HepG2 (cell line): ENCODE measurements around the gene OGA. TPM values are rescaled to one million over a fixed set of nuclear protein-coding genes. Genes with fewer than 3 reads are reported as not detected.

Experiments used
- ARNT ChIP-seq: fragments of 450-650 bp; IDR thresholded peaks from 2 replicates; pipeline ENCODE4 v1.6.1; 2017
- ATF2 ChIP-seq: sonication (generic); formaldehyde crosslinking; IDR thresholded peaks from 2 replicates; pipeline ENCODE4 v1.4.0; 2020; ENCODE audit warnings: missing genetic modification reagents
- ATF6 ChIP-seq: sonication (generic); formaldehyde crosslinking; conservative IDR thresholded peaks from 2 replicates; pipeline ENCODE4 v1.4.0; 2020; ENCODE audit warnings: missing genetic modification reagents
- ELF1 ChIP-seq: sonication (generic); formaldehyde crosslinking; IDR thresholded peaks from 2 replicates; pipeline ENCODE4 v1.4.0; 2020; ENCODE audit warnings: missing genetic modification reagents
- ETV5 ChIP-seq: IDR thresholded peaks from 2 replicates; pipeline ENCODE4 v1.6.1; 2018; ENCODE audit warnings: missing biosample characterization, missing genetic modification reagents, inconsistent platforms, borderline replicate concordance
- GMEB2 ChIP-seq: IDR thresholded peaks from 2 replicates; pipeline ENCODE4 v1.6.1; 2016; ENCODE audit warnings: missing biosample characterization, missing genetic modification reagents, low read depth
- HDAC6 ChIP-seq: fragments of 200-600 bp; sonication (generic); IDR thresholded peaks from 2 replicates; pipeline ENCODE4 v1.7.0; 2017; ENCODE audit warnings: mild to moderate bottlenecking, antibody characterized with exemption, low read length, low read depth
- KLF16 ChIP-seq, 2 experiments: sonication (generic) in 1 of 2; formaldehyde crosslinking in 1 of 2; IDR thresholded peaks; 2 replicates each; pipeline versions ENCODE4 v1.6.1 to v1.8.0; 2016 to 2023; ENCODE audit warnings: missing genetic modification reagents in 2 of 2, missing compliant biosample characterization in 1 of 2
- MYC ChIP-seq: sonication (generic); formaldehyde crosslinking; IDR thresholded peaks from 2 replicates; pipeline ENCODE4 v1.9.0; 2021; ENCODE audit warnings: missing genetic modification reagents, borderline replicate concordance
- NCOA5 ChIP-seq: sonication (generic); formaldehyde crosslinking; IDR thresholded peaks from 2 replicates; pipeline ENCODE4 v1.4.0; 2020; ENCODE audit warnings: missing genetic modification reagents
- PCBP2 ChIP-seq: fragments of 200-400 bp; formaldehyde crosslinking; optimal IDR thresholded peaks from 2 replicates; pipeline ENCODE3; 2018; ENCODE audit warnings: low read length, low read depth; ENCODE audit not compliant: poor library complexity, severe bottlenecking
- SP4 ChIP-seq: sonication (generic); formaldehyde crosslinking; IDR thresholded peaks from 2 replicates; pipeline ENCODE4 v1.8.1; 2023; ENCODE audit warnings: mild to moderate bottlenecking, missing genetic modification reagents
- TAF1 ChIP-seq: sonication (generic); formaldehyde crosslinking; IDR thresholded peaks from 2 replicates; pipeline ENCODE4 v1.4.0; 2020; ENCODE audit warnings: missing genetic modification reagents
- TBL1XR1 ChIP-seq: fragments of 150-350 bp; IDR thresholded peaks from 2 replicates; pipeline ENCODE4 v1.6.1; 2014; ENCODE audit warnings: borderline replicate concordance, low read length; ENCODE audit not compliant: partially characterized antibody
- TCF7 ChIP-seq: sonication (generic); IDR thresholded peaks from 2 replicates; pipeline ENCODE4 v1.6.1; 2016; ENCODE audit warnings: antibody characterized with exemption, low read depth
- U2AF2 ChIP-seq: fragments of 200-400 bp; formaldehyde crosslinking; IDR thresholded peaks from 2 replicates; pipeline ENCODE4 v1.6.1; 2017; ENCODE audit warnings: low read depth, mild to moderate bottlenecking, low read length
- YEATS2 ChIP-seq: sonication (generic); formaldehyde crosslinking; IDR thresholded peaks from 2 replicates; pipeline ENCODE4 v1.4.0; 2020; ENCODE audit warnings: missing genetic modification reagents, borderline replicate concordance
- ZBTB26 ChIP-seq: IDR thresholded peaks from 2 replicates; pipeline ENCODE4 v1.6.1; 2016; ENCODE audit warnings: missing compliant biosample characterization, missing genetic modification reagents, borderline replicate concordance
- ZFYVE20 ChIP-seq: sonication (generic); formaldehyde crosslinking; IDR thresholded peaks from 2 replicates; pipeline ENCODE4 v1.8.0; 2023; ENCODE audit warnings: low read depth, mild to moderate bottlenecking, moderate library complexity, missing genetic modification reagents, borderline replicate concordance
- ZMAT3 ChIP-seq: sonication (generic); formaldehyde crosslinking; conservative IDR thresholded peaks from 2 replicates; pipeline ENCODE4 v1.7.0; 2021; ENCODE audit warnings: missing genetic modification reagents
- ZMYM2 ChIP-seq: sonication (generic); formaldehyde crosslinking; IDR thresholded peaks from 2 replicates; pipeline ENCODE4 v1.8.0; 2022; ENCODE audit warnings: mild to moderate bottlenecking, missing genetic modification reagents
- ZNF569 ChIP-seq: sonication (generic); formaldehyde crosslinking; IDR thresholded peaks from 2 replicates; pipeline ENCODE4 v1.5.0; 2020; ENCODE audit warnings: mild to moderate bottlenecking, missing genetic modification reagents, moderate library complexity, borderline replicate concordance
- ZNF670 ChIP-seq: sonication (generic); formaldehyde crosslinking; IDR thresholded peaks from 2 replicates; pipeline ENCODE4 v1.8.0; 2022; ENCODE audit warnings: mild to moderate bottlenecking, missing genetic modification reagents, borderline replicate concordance
- ZNF672 ChIP-seq: sonication (generic); formaldehyde crosslinking; IDR thresholded peaks from 2 replicates; pipeline ENCODE4 v1.8.1; 2022; ENCODE audit warnings: missing genetic modification reagents
- ZNF747 ChIP-seq: sonication (generic); formaldehyde crosslinking; IDR thresholded peaks from 2 replicates; pipeline ENCODE4 v1.8.1; 2023; ENCODE audit warnings: missing genetic modification reagents, mild to moderate bottlenecking, borderline replicate concordance
- polyA plus RNA-seq, 8 experiments: library from polyadenylated mRNA; depleted of rRNA in 3 of 8; stranded (reverse) in 7 of 8; unstranded in 1 of 8; fragments of >200 nt; fragmentation: Illumina TruSeq in 4 of 8; extraction: Trizol in 4 of 8; gene quantifications; 2 replicates each; pipeline versions ENCODE4 v1.2.1 to v1.2.3, GENCODE V29; 2011 to 2016; ENCODE audit warnings: low read depth in 4 of 8, missing spikeins in 1 of 8, mixed read lengths in 1 of 8; ENCODE audit not compliant: insufficient read depth in 1 of 8
- total RNA-seq, 5 experiments: library from RNA; depleted of rRNA; stranded (reverse); fragments of >200 nt; fragmentation: Illumina TruSeq; extraction: Trizol; gene quantifications; 2 replicates each; pipeline ENCODE4 v1.2.3, GENCODE V29; 2016; ENCODE audit warnings: low read depth in 1 of 5

Gene OGA
- total and polyA plus RNA-seq, 2 of the 13 experiments (the other 11 are each of a cell fraction or from before 2014, with no cell fraction given): 33.2 to 39.8 TPM

- TF ChIP-seq KLF16 (CRISPR knock-in tag; IDR thresholded peaks at IDR 0.05) (peak in 1 of 2 experiments; percentile 23; a peak in 1 of 4 replicates), PCBP2 (no peak), ETV5 (no peak), TBL1XR1 (no peak), ZNF670 (CRISPR knock-in tag) (no peak), ZNF747 (CRISPR knock-in tag) (0 out of 2 replicates have a peak, but pooled peaks have one; percentile 20), ATF6 (CRISPR knock-in tag) (0 out of 2 replicates have a peak, but pooled peaks have one; percentile 13), ELF1 (CRISPR knock-in tag) (no peak), YEATS2 (CRISPR knock-in tag) (no peak), ZBTB26 (CRISPR knock-in tag) (no peak), SP4 (CRISPR knock-in tag) (0 out of 2 replicates have a peak, but pooled peaks have one; percentile 23), ARNT (no peak), GMEB2 (no peak), U2AF2 (no peak), ZFYVE20 (no peak), NCOA5 (CRISPR knock-in tag) (no peak), MYC (CRISPR knock-in tag) (peak; percentile 59; the same call in 1 of the 2 replicates), ZMYM2 (CRISPR knock-in tag) (no peak), TCF7 (no peak), HDAC6 (no peak), TAF1 (CRISPR knock-in tag) (no peak), ZMAT3 (CRISPR knock-in tag) (no peak), ATF2 (CRISPR knock-in tag) (no peak; the same call in 1 of the 2 replicates), ZNF672 (no peak), ZNF569 (CRISPR knock-in tag) (no peak)
Measured at GRCh38 chr10:101818872-101819633, 809 bp upstream of the OGA start (continued).
